DND-41 (cell line): ENCODE results near the gene ATP6AP2.

Source experiments
- ATAC-seq: fragments of 200-7000 bp; cut with Tn5 transposase; 3 replicates; pipeline ENCODE4 v1.9.1; 2021; ENCODE audit warnings: low read depth; ENCODE audit not compliant: insufficient read depth
- DNase-seq: peaks from one replicate; pipeline ENCODE4 v3.0.0-alpha.2; 2020
- H2AFZ ChIP-seq: 2 replicates; pipeline ENCODE4 v1.6.0; 2012; ENCODE audit warnings: low read depth, low read length
- H3K27ac ChIP-seq: 2 replicates; pipeline ENCODE4 v1.5.1; 2012; ENCODE audit warnings: low read length, inconsistent platforms
- H3K27me3 ChIP-seq: fragments of 200-600 bp; sonication (generic); 2 replicates; pipeline ENCODE4 v1.6.0; 2012; ENCODE audit warnings: low read length, mild to moderate bottlenecking, inconsistent platforms; ENCODE audit not compliant: insufficient read depth, poor library complexity
- H3K36me3 ChIP-seq: 2 replicates; pipeline ENCODE4 v1.5.1; 2012; ENCODE audit warnings: low read length, inconsistent platforms; ENCODE audit not compliant: insufficient read depth
- H3K4me1 ChIP-seq: 2 replicates; pipeline ENCODE4 v1.5.1; 2012; ENCODE audit warnings: mild to moderate bottlenecking, low read length; ENCODE audit not compliant: insufficient read depth
- H3K4me2 ChIP-seq: 2 replicates; pipeline ENCODE4 v1.6.0; 2012; ENCODE audit warnings: mild to moderate bottlenecking, moderate library complexity, low read length, inconsistent platforms; ENCODE audit not compliant: insufficient read depth
- H3K4me3 ChIP-seq, 2 experiments: fragments of 200-600 bp in 1 of 2; shearing (Covaris generic) in 1 of 2; 2 replicates each; pipeline ENCODE4 v1.5.1; 2012 to 2016; ENCODE audit warnings: inconsistent platforms in 2 of 2, low read length in 2 of 2, mild to moderate bottlenecking in 2 of 2, low read depth in 1 of 2, moderate library complexity in 1 of 2
- H3K79me2 ChIP-seq: 2 replicates; pipeline ENCODE4 v1.6.0; 2012; ENCODE audit warnings: low read length, inconsistent platforms; ENCODE audit not compliant: insufficient read depth
- H3K9ac ChIP-seq: 2 replicates; pipeline ENCODE4 v1.6.0; 2012; ENCODE audit warnings: low read depth, mild to moderate bottlenecking, inconsistent platforms, low read length, moderate library complexity
- H3K9me3 ChIP-seq: 2 replicates; pipeline ENCODE4 v1.5.1; 2012; ENCODE audit warnings: low read length, moderate library complexity, mild to moderate bottlenecking, inconsistent platforms; ENCODE audit not compliant: insufficient read depth, severe bottlenecking
- H4K20me1 ChIP-seq: 2 replicates; pipeline ENCODE4 v1.6.0; 2012; ENCODE audit warnings: low read length; ENCODE audit not compliant: insufficient read depth
- CTCF ChIP-seq: IDR thresholded peaks from 2 replicates; pipeline ENCODE4 v1.5.1; 2012; ENCODE audit warnings: borderline replicate concordance, low read length, moderate library complexity, mild to moderate bottlenecking; ENCODE audit not compliant: poor library complexity, severe bottlenecking; ENCODE audit errors: extremely low read depth
- EZH2 ChIP-seq: IDR thresholded peaks from 3 replicates; pipeline ENCODE4 v1.6.1; 2012; ENCODE audit warnings: borderline replicate concordance, low read depth, mild to moderate bottlenecking, moderate library complexity, low read length, inconsistent platforms; ENCODE audit not compliant: severe bottlenecking

Gene ATP6AP2

GRCh38 chrX:40543661-40544328 is 37.0 kb upstream of the ATP6AP2 start:
- peak overlapping the region; percentile 51 for H3K4me2 ChIP-seq
- H4K20me1 ChIP-seq = no peaks in the 10 kb centered on the region
- H3K4me3 ChIP-seq = no peak overlapping the region
- TF ChIP-seq EZH2 (no peak), CTCF (peak; percentile 75)
- no peaks in the 10 kb centered on the region for H3K79me2 ChIP-seq
- H2AFZ ChIP-seq = peak overlapping the region; percentile 58
- peak; percentile 12 for DNase-seq
- no peaks in the 10 kb centered on the region for H3K9me3 ChIP-seq
- no peak overlapping the region for H3K9ac ChIP-seq
- no peaks in the 10 kb centered on the region for H3K36me3 ChIP-seq
- peaks cover 6% of the 10 kb centered on the region; the same call in 1 of the 2 replicates for H3K4me1 ChIP-seq
- no peaks in the 10 kb centered on the region for H3K27me3 ChIP-seq
- peak; percentile 59; the same call in 2 of the 3 replicates for ATAC-seq
- H3K27ac ChIP-seq = no peak overlapping the region

GRCh38 chrX:40544343-40545266 is 36.2 kb upstream of the ATP6AP2 start:
- Histone ChIP-seq H3K27ac (no peak overlapping the region), H4K20me1 (no peaks in the 10 kb centered on the region), H3K9me3 (no peaks in the 10 kb centered on the region), H3K27me3 (no peaks in the 10 kb centered on the region), H3K4me1 (peaks cover 6% of the 10 kb centered on the region; the same call in 1 of the 2 replicates), H3K9ac (no peak overlapping the region), H3K36me3 (no peaks in the 10 kb centered on the region), H3K4me2 (no peak overlapping the region), H3K79me2 (no peaks in the 10 kb centered on the region), H3K4me3 (no peak overlapping the region), H2AFZ (no peak overlapping the region; the same call in 1 of the 2 replicates)
- ATAC-seq (no peak), DNase-seq (no peak)
- TF ChIP-seq CTCF (no peak), EZH2 (no peak)

- H3K9me3 ChIP-seq = no peaks in the 10 kb centered on the region
- H3K4me2 ChIP-seq = no peak overlapping the region
- peaks cover 6% of the 10 kb centered on the region; the same call in 1 of the 2 replicates for H3K4me1 ChIP-seq
- H3K4me3 ChIP-seq = no peak overlapping the region
- H3K27me3 ChIP-seq = no peaks in the 10 kb centered on the region
- DNase-seq (no peak), ATAC-seq (no peak)
- no peak overlapping the region for H2AFZ ChIP-seq
- H4K20me1 ChIP-seq = no peaks in the 10 kb centered on the region
- no peaks in the 10 kb centered on the region for H3K79me2 ChIP-seq
- H3K27ac ChIP-seq = no peak overlapping the region
- no peaks in the 10 kb centered on the region for H3K36me3 ChIP-seq
- H3K9ac ChIP-seq = no peak overlapping the region
- TF ChIP-seq EZH2 = no peak
- no peak for TF ChIP-seq CTCF
Observed at GRCh38 chrX:40546870-40547269, 33.9 kb upstream of the ATP6AP2 start.
